AG04450 (cell line): Measurements from ENCODE around the gene TBC1D20. TPM values are rescaled to one million over a fixed set of nuclear protein-coding genes. Genes with fewer than 3 reads are reported as not detected.
A peak's percentile ranks its signal among the peaks of the same experiment; 100 is the strongest.

Experiments
- CTCF ChIA-PET: fragments of 300-600, 350-600 bp; formaldehyde crosslinking; extraction: SDS; loops from one replicate; lab custom pipeline; 2022; ENCODE audit warnings: antibody characterized with exemption, inconsistent platforms; lab: Charles Lee
- POLR2A ChIA-PET: fragments of 350-600 bp; formaldehyde crosslinking; extraction: SDS; loops from one replicate; lab custom pipeline; 2021; ENCODE audit warnings: antibody characterized with exemption, inconsistent platforms; lab: Yijun Ruan, JAX
- DNase-seq: peaks from one replicate; pipeline ENCODE4 v3.0.0-alpha.2; 2011; ENCODE audit warnings: low read depth, low spot score
- H3K27ac ChIP-seq: one replicate; pipeline ENCODE4 v1.5.1; 2012; ENCODE audit warnings: low read depth, low read length, control low read depth
- H3K27me3 ChIP-seq: one replicate; pipeline ENCODE4 v1.6.0; 2012; ENCODE audit warnings: low read length; ENCODE audit not compliant: control insufficient read depth, insufficient read depth
- H3K4me3 ChIP-seq: 2 replicates; pipeline ENCODE4 v1.5.1; 2011; ENCODE audit warnings: mild to moderate bottlenecking, low read depth, low read length, control low read depth
- H3K9me3 ChIP-seq: 2 replicates; pipeline ENCODE4 v1.5.1; 2012; ENCODE audit warnings: low read length; ENCODE audit not compliant: control insufficient read depth, insufficient read depth
- polyA plus RNA-seq: library from polyadenylated mRNA; depleted of rRNA; stranded (reverse); fragments of >200 nt; gene quantifications from 2 replicates; pipeline ENCODE4 v1.2.3, GENCODE V29; 2011
- TF ChIP-seq, protein P1 (sequence below): IDR thresholded peaks from 2 replicates; pipeline ENCODE4 v1.5.1; 2011; ENCODE audit warnings: low read depth, low read length, control low read depth, inconsistent platforms

Gene TBC1D20
- polyA plus RNA-seq, 1 experiment, result 40.1 TPM

DNA sequence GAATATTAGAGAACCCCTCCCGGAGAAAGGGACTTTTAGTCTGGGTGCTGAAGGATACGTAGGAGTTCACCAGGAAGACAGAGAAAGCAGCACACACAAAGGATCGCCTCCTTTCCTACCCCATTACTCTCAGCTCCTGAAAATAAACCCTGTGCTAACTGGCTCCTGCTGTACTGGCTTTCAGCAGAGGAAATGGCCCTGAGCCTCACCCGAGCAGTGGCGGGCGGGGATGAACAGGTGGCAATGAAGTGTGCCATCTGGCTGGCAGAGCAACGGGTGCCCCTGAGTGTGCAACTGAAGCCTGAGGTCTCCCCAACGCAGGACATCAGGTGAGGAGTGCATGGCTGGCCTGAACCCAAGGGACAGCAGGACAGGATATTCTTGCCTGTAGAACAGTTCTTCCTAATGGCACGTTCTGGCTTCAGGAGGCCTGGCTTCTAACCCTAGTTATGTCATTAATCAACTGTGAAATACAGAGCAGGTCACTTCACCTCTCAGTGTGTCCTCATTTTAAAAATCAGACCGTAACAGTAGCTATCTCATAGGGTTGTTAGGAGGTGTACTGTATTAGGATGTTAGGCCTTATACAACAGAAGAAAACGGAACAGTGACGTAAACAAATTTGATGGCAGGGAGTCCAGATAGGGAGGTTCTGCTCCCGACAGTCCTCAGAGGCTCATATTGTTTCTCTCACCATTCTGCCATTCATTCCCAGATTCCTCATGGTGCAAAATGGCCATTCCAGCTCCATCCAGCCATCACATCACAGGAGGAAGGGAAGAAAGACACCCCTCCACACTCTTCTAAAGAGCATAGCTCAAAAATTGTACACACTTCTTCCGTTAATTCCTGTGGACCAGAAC is 52.4 kb downstream of the TBC1D20 start:
- ChIA-PET CTCF (interaction anchor here (1.2 kb wide), 1 partner anchor 55 kb away, joined by 4 read pairs; no protein-coding TSS in a partner anchor), POLR2A (no interaction called here)
- Histone ChIP-seq H3K9me3 (no peaks in the 10 kb centered on the region; the same call in 1 of the 2 replicates), H3K27ac (no peak overlapping the region), H3K27me3 (no peaks in the 10 kb centered on the region), H3K4me3 (peak overlapping the region; percentile 97)
- no peak for DNase-seq
- TF ChIP-seq, protein P1, sequence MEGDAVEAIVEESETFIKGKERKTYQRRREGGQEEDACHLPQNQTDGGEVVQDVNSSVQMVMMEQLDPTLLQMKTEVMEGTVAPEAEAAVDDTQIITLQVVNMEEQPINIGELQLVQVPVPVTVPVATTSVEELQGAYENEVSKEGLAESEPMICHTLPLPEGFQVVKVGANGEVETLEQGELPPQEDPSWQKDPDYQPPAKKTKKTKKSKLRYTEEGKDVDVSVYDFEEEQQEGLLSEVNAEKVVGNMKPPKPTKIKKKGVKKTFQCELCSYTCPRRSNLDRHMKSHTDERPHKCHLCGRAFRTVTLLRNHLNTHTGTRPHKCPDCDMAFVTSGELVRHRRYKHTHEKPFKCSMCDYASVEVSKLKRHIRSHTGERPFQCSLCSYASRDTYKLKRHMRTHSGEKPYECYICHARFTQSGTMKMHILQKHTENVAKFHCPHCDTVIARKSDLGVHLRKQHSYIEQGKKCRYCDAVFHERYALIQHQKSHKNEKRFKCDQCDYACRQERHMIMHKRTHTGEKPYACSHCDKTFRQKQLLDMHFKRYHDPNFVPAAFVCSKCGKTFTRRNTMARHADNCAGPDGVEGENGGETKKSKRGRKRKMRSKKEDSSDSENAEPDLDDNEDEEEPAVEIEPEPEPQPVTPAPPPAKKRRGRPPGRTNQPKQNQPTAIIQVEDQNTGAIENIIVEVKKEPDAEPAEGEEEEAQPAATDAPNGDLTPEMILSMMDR, result no peak

DNA sequence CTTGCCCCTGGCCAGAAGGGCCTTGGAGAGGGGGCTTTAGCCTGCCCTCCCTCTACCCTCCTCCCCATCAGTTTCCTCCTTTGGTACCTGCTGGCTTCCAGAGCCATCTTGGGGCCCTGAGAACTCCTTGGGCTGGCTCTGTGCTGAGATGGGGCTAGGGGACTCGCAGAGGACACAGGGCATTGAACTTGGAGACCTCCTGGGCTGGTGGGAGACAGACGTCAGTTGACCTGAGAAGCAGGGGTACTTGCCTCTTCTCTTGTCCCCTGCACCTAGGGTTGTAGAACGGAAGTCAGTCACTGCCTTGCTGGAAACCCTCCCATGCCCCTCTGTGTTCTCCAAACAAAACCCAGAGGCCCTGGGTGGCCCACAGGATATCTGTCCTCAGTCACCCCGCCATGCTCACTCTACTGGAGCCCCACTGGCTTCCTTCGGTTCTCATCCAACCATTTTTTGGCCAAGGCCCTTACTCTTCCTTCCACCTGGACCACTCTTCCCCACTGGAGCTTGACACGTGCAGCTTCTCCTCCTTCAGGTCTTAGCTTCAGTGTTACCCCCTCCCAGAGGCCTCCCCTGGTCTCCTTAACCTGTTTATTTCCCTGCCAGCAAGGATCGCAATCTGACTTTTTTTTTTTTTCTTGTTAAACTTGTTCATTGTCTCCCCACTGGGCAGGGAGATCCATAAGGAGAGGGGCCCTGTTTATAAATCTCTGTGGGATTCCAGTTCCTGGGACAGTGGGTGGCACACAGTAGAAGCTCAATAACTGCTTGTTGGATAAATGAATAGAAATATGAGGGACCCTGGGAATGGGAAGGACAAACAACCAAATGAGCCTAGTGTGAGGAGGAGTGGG is 53.3 kb downstream of the TBC1D20 start:
- ChIA-PET POLR2A (interaction anchor here (0.7 kb wide), 1 partner anchor 54 kb away, joined by 4 read pairs; no protein-coding TSS in a partner anchor), CTCF (interaction anchor here (1.2 kb wide), 1 partner anchor 54 kb away, joined by 4 read pairs; no protein-coding TSS in a partner anchor)
- Histone ChIP-seq H3K27me3 (no peaks in the 10 kb centered on the region), H3K4me3 (peak overlapping the region; percentile 97), H3K27ac (peak overlapping the region; percentile 85), H3K9me3 (no peaks in the 10 kb centered on the region; the same call in 1 of the 2 replicates)
- TF ChIP-seq, protein P1, result no peak
- no peak for DNase-seq

DNA sequence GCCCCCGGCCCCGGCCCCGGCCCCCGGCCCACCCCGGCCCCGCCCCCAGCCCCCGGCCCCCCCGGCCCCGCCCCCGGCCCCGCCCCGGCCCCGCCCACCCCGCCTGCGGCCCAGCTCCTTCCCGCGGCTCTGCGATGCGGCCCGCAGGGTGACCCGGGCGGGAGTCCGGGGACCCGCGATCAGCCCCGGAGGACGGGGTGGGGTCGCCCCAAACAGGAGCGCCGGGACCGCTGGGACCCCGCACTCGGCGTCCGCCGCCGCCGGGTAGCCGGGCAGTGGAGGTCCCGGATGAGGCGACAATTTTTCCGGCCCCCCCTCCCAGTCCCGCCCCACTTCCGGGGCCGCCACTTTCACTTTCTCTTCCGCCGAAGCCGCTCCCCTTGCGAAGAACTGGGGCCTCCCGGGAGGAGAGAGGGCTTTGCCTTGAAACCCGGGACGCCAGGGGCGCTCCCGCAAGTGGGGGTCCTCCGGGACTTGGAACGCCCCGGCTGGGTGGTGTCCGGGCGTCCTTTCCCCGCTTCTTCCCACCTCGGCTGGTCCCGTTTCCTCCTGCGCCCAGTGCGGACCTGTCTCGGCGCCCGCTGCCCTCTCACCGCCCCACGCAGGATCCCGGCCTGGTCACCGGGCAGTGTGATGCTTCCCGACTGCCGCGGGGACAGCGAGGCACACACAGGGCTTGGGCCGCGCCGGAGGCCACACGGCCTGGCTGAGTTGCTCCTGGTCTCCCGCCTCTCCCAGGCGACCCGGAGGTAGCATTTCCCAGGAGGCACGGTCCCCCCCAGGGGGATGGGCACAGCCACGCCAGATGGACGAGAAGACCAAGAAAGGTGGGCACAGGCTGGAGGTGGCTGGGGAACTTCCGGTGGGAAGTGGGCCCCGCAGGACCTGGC is 54.1 kb downstream of the TBC1D20 start, which contains the start of gene RBCK1:
Gene RBCK1 (plus strand): TSS at position 347 of the 890 bp plus-strand sequence. CDS start 459 bp downstream, at position 806.
- DNase-seq, result peak; percentile 36
- peak within 1 kb of the TSS; percentile 85 for H3K27ac ChIP-seq
- peaks cover 5% of the 10 kb centered on the region; the same call in 1 of the 2 replicates for H3K9me3 ChIP-seq
- TF ChIP-seq, protein P1, result peak; percentile 8; the same call in 1 of the 2 replicates
- ChIA-PET POLR2A (interaction anchor here (0.7 to 1.3 kb wide), 5 partner anchors 21 to 60 kb away, joined by 3 to 9 read pairs (median 4); partner anchors contain the start of gene TRIB3), CTCF (interaction anchor here (0.9 to 1.4 kb wide), 4 partner anchors 9 to 53 kb away, joined by 3 to 4 read pairs (median 4); no protein-coding TSS in a partner anchor)
- H3K4me3 ChIP-seq, result peak within 1 kb of the TSS; percentile 97
- no peaks in the 10 kb centered on the region for H3K27me3 ChIP-seq
